Esophagus squamous epithelium (tissue), 5 donors: ENCODE data around the gene CA6. TPM values are rescaled to one million over a fixed set of nuclear protein-coding genes. Genes with fewer than 3 reads are reported as not detected.
"Not testable (repeated sequence)": the region's sequence is repeated elsewhere in the genome, so short reads cannot be mapped to it uniquely, and the experiment has no call there.

Source experiments
- DNase-seq: peaks from one replicate; lab custom pipeline; 2025; lab: John Stamatoyannopoulos, UW
- H3K27ac ChIP-seq, 4 donors: fragments of 200-600 bp; sonication (generic); one replicate each; pipeline ENCODE4 v1.5.1; 2016 to 2019; ENCODE audit warnings: mild to moderate bottlenecking in 1 of 4
- H3K27me3 ChIP-seq, 4 donors: fragments of 200-600 bp; sonication (generic); 1 replicate in 3 of 4; 2 replicates in 1 of 4; pipeline versions ENCODE4 v1.5.1 to v1.6.0; 2017 to 2021; ENCODE audit warnings: antibody characterized with exemption in 1 of 4
- H3K36me3 ChIP-seq, 3 donors: fragments of 200-600 bp; sonication (generic); one replicate each; pipeline ENCODE4 v1.5.1; 2016 to 2019
- H3K4me1 ChIP-seq, 3 donors: fragments of 200-600 bp; sonication (generic); one replicate each; pipeline ENCODE4 v1.5.1; 2017 to 2019
- H3K4me3 ChIP-seq, 4 donors: fragments of 200-600 bp; sonication (generic); 1 replicate in 3 of 4; 2 replicates in 1 of 4; pipeline ENCODE4 v1.5.1; 2016 to 2019; ENCODE audit warnings: mild to moderate bottlenecking in 2 of 4, moderate library complexity in 1 of 4
- H3K9me3 ChIP-seq, 3 donors: fragments of 200-600 bp; sonication (generic); one replicate each; pipeline ENCODE4 v1.5.1; 2016 to 2019
- POLR2A ChIP-seq, 4 donors: fragments of 450-650 bp; IDR thresholded peaks; one replicate each; pipeline ENCODE4 v1.6.1; 2017; ENCODE audit warnings: antibody characterized with exemption in 4 of 4, mild to moderate bottlenecking in 4 of 4, moderate library complexity in 3 of 4
- WGBS, 2 donors: methylation state at CpG; one replicate each; pipeline ENCODE4 v1.1.5; 2018; 5-methylcytosine and 5-hydroxymethylcytosine counted together
- intact Hi-C: fragments of 100-400 bp; cut with DNase I; formaldehyde crosslinking; loops from one replicate; pipeline ENCODE4 v1.15.0; 2022
- total RNA-seq, 4 donors: library from RNA; depleted of rRNA; stranded (reverse); fragments of >200 nt; gene quantifications; one replicate each; pipeline ENCODE4 v1.1.0, GENCODE V29; 2016
- TF ChIP-seq, protein P1 (sequence below), 6 experiments: fragments of 450-650 bp in 4 of 6; fragments of 200-600 bp in 2 of 6; sonication (generic) in 2 of 6; IDR thresholded peaks; one replicate each; pipeline ENCODE4 v1.5.1; 2016 to 2019; ENCODE audit warnings: antibody characterized with exemption in 6 of 6, mild to moderate bottlenecking in 4 of 6, moderate library complexity in 4 of 6
- donor health status: DM: yes; HTN: yes; CAD: no.

CA6 gene
- total RNA-seq, 4 donors from 2014 or later: not detected

DNA sequence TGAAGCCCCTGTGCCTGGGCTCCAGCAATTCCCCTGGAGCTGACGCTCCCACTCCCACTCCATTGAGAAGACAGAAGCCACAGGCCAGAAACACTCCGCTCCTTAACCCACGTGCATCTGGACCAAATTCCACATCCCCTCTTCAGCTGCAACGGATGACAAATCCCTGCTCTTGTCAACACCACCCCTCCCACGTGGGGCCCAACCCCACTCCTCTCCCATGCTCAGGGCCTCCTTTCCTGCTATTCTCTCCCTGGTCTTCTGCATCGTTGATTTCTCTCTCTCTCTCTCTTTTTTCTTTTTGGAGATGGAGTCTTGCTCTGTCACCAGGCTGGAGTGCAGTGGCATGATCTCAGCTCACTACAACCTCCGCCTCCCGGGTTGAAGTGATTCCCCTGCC lies 18.3 kb downstream of the CA6 start:
- no peak overlapping the region for H3K4me3 ChIP-seq
- WGBS, 2 donors: 68 to 74% methylated on average over 8 of the region's 8 CpGs
- intact Hi-C loops: no loop called here
- H3K4me1 ChIP-seq: peaks cover 0 to 7% (median 0%) of the 10 kb centered on the region in 3 donors
- H3K9me3 ChIP-seq: no peaks in the 10 kb centered on the region
- DNase-seq: no peak
- no peaks in the 10 kb centered on the region for H3K36me3 ChIP-seq
- TF ChIP-seq POLR2A (IDR thresholded peaks at IDR 0.05): no peak
- TF ChIP-seq, protein P1, sequence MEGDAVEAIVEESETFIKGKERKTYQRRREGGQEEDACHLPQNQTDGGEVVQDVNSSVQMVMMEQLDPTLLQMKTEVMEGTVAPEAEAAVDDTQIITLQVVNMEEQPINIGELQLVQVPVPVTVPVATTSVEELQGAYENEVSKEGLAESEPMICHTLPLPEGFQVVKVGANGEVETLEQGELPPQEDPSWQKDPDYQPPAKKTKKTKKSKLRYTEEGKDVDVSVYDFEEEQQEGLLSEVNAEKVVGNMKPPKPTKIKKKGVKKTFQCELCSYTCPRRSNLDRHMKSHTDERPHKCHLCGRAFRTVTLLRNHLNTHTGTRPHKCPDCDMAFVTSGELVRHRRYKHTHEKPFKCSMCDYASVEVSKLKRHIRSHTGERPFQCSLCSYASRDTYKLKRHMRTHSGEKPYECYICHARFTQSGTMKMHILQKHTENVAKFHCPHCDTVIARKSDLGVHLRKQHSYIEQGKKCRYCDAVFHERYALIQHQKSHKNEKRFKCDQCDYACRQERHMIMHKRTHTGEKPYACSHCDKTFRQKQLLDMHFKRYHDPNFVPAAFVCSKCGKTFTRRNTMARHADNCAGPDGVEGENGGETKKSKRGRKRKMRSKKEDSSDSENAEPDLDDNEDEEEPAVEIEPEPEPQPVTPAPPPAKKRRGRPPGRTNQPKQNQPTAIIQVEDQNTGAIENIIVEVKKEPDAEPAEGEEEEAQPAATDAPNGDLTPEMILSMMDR (IDR thresholded peaks at IDR 0.05): no peak
- no peaks in the 10 kb centered on the region for H3K27me3 ChIP-seq
- H3K27ac ChIP-seq: no peak overlapping the region

DNA sequence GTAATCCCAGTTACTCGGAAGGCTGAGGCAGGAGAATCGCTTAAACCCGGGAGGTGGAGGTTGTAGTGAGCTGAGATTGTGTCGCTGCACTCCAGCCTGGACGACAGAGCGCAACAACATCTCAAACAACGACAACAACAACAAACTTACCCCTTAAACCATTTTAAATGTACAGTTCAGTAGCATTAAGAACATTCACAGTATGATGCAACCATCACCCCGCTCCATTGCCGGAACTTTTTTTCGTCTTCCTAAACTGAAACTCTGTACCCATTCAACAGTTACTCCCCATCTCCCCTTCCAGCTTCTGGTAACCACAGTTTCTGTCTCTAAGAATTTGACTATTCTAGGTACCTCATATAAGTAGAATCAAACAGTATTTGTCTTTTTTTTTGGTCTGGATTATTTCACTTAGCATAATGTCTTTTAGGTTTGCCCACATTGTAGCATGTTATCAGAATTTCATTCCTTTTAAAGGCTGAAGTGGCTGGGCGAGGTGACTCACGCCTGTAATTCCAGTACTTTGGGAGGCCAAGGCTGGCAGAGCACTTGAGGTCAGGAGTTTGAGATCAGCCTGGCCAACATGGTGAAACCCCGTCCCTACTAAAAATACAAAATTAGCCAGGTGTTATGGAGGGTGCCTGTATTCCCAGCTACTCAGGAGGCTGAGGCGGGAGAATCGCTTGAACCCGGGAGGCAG lies 19.6 kb downstream of the CA6 start:
- no peaks in the 10 kb centered on the region for H3K27me3 ChIP-seq
- TF ChIP-seq, protein P1 (IDR thresholded peaks at IDR 0.05): no peak
- TF ChIP-seq POLR2A (IDR thresholded peaks at IDR 0.05): no peak
- H3K4me3 ChIP-seq: no peak overlapping the region
- intact Hi-C loops: no loop called here
- H3K36me3 ChIP-seq: no peaks in the 10 kb centered on the region
- H3K9me3 ChIP-seq: no peaks in the 10 kb centered on the region
- H3K4me1 ChIP-seq: peaks cover 0 to 7% (median 0%) of the 10 kb centered on the region in 3 donors
- 86 to 96% methylated on average over 16 of the region's 16 CpGs for WGBS, 2 donors
- DNase-seq: no peak
- no peak overlapping the region for H3K27ac ChIP-seq

DNA sequence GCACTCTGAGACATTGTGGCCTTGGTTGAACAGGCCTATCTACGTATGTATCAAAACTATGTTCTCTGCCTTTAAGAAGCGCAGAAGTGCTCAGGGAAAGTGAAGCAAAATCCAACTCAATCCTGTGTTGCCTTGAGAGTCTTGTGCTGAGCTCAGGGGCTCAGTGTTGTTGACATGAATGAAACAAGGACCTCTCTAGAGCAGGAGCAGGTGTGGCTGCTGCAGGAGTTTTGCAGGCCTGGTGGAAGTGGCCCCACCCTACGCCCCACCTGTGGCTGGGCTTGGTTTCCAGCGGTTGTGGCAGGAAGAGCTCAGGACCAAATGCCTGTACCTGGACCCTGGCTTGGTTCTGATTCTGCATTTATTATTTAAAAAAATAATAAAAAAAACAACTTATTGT lies 20.9 kb downstream of the CA6 start:
- Histone ChIP-seq H3K36me3 (no peaks in the 10 kb centered on the region), H3K9me3 (no peaks in the 10 kb centered on the region), H3K4me3 (no peak overlapping the region), H3K27me3 (no peaks in the 10 kb centered on the region), H3K27ac (no peak overlapping the region), H3K4me1 (peaks cover 0 to 7% (median 0%) of the 10 kb centered on the region in 3 donors)
- 95 to 97% methylated on average over 4 of the region's 4 CpGs for WGBS, 2 donors
- no peak for DNase-seq
- TF ChIP-seq, protein P1 (IDR thresholded peaks at IDR 0.05): no peak
- no peak for TF ChIP-seq POLR2A (IDR thresholded peaks at IDR 0.05)
- intact Hi-C loops: no loop called here

DNA sequence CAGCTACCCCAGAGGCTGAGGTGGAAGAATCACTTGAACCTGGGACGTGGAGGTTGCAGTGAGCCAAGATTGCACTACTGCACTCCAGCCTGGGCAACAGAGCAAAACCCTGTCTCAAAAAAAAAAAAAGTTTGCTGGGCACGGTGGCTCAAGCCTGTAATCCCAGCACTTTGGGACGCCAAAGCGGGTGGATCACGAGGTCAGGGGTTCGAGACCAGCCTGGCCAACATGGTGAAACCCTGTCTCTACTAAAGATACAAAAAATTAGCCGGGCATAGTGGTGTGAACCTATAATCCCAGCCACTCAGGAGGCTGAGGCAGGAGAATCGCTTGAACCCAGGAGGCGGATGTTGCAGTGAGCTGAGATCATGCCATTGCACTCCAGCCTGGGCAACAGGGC lies 23.2 kb downstream of the CA6 start:
- H3K27me3 ChIP-seq, intact Hi-C loops, H3K9me3 ChIP-seq, DNase-seq, H3K4me1 ChIP-seq, H3K36me3 ChIP-seq, H3K27ac ChIP-seq, H3K4me3 ChIP-seq: not testable (repeated sequence)
- 86 to 88% methylated on average over 9 of the region's 9 CpGs for whole genome bisulfite sequencing, 2 donors

DNA sequence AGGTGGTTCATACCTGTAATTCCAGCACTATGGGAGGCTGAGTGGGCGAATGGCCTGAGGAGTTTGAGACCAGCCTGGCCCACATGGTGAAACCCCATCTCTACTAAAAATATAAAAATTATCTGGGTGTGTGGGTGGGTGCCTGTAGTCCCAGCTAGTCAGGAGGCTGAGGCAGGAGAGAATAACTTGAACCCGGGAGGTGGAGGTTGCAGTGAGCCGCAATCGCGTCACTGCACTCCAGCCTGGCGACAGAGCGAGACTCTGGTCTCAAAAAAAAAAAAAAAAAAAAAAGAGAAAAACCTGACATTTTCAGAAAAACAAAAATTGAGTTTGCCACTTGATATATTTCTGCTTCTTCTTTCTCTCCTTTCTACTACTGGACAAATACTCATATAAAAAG lies 24.3 kb downstream of the CA6 start:
- intact Hi-C loops: no loop called here
- DNase-seq: no peak

More for the DNA sequence above, 24.3 kb downstream of the CA6 start:
- no peaks in the 10 kb centered on the region for H3K9me3 ChIP-seq
- TF ChIP-seq POLR2A (IDR thresholded peaks at IDR 0.05): no peak
- TF ChIP-seq, protein P1 (IDR thresholded peaks at IDR 0.05): no peak
- H3K27me3 ChIP-seq: no peaks in the 10 kb centered on the region
- no peaks in the 10 kb centered on the region for H3K36me3 ChIP-seq
- no peak overlapping the region for H3K27ac ChIP-seq
- no peaks in the 10 kb centered on the region for H3K4me1 ChIP-seq
- H3K4me3 ChIP-seq: no peak overlapping the region
- 90 to 97% methylated on average over 7 of the region's 7 CpGs for WGBS, 2 donors
